Mononuclear cell (primary cell): ENCODE measurements around the gene C1GALT1. TPM values are rescaled to one million over a fixed set of nuclear protein-coding genes. Genes with fewer than 3 reads are reported as not detected.
"Not testable (repeated sequence)": the region's sequence is repeated elsewhere in the genome, so short reads cannot be mapped to it uniquely, and the experiment has no call there.

Experiments used
- H3K27me3 ChIP-seq: 2 replicates; pipeline ENCODE4 v1.6.0; 2011; ENCODE audit warnings: low read length, control low read depth; ENCODE audit not compliant: insufficient read depth
- H3K4me1 ChIP-seq: 2 replicates; pipeline ENCODE4 v1.5.1; 2011; ENCODE audit warnings: mild to moderate bottlenecking, low read length, control low read depth; ENCODE audit not compliant: insufficient read depth
- H3K4me3 ChIP-seq: 2 replicates; pipeline ENCODE4 v1.5.1; 2011; ENCODE audit warnings: mild to moderate bottlenecking, low read length, moderate library complexity
- H3K9me3 ChIP-seq: 2 replicates; pipeline ENCODE4 v1.5.1; 2011; ENCODE audit warnings: low read depth, mild to moderate bottlenecking, control low read depth, low read length
- total RNA-seq: library from RNA; depleted of rRNA; stranded (reverse); fragments of >200 nt; gene quantifications from one replicate; pipeline ENCODE4 v1.2.3, GENCODE V29; 2012

Gene C1GALT1
- total RNA-seq, 1 donor: 81.2 TPM

GRCh38 chr7:7228967-7229366 is 46.6 kb downstream of the C1GALT1 start:
- H3K4me1 ChIP-seq: no peaks in the 10 kb centered on the region

GRCh38 chr7:7231000-7231399 is 48.7 kb downstream of the C1GALT1 start:
- no peak overlapping the region for H3K4me3 ChIP-seq
- no peaks in the 10 kb centered on the region for H3K27me3 ChIP-seq
- no peaks in the 10 kb centered on the region for H3K4me1 ChIP-seq
- peaks cover 18% of the 10 kb centered on the region for H3K9me3 ChIP-seq

More at GRCh38 chr7:7228967-7229366, 46.6 kb downstream of the C1GALT1 start:
- Histone ChIP-seq H3K4me3 (no peak overlapping the region), H3K9me3 (peaks cover 18% of the 10 kb centered on the region), H3K27me3 (no peaks in the 10 kb centered on the region)

GRCh38 chr7:7231865-7232264 is 49.5 kb downstream of the C1GALT1 start:
- Histone ChIP-seq H3K27me3 (no peaks in the 10 kb centered on the region), H3K4me1 (no peaks in the 10 kb centered on the region), H3K9me3 (peaks cover 18% of the 10 kb centered on the region), H3K4me3 (no peak overlapping the region)

- Histone ChIP-seq H3K9me3 (peaks cover 16% of the 10 kb centered on the region), H3K4me1 (no peaks in the 10 kb centered on the region), H3K27me3 (no peaks in the 10 kb centered on the region), H3K4me3 (no peak overlapping the region)
These were observed 53.0 kb downstream of the C1GALT1 start for GRCh38 chr7:7235347-7235746.

GRCh38 chr7:7236041-7236440 is 53.7 kb downstream of the C1GALT1 start:
- Histone ChIP-seq H3K27me3 (no peaks in the 10 kb centered on the region), H3K9me3 (peaks cover 9% of the 10 kb centered on the region), H3K4me1 (no peaks in the 10 kb centered on the region), H3K4me3 (no peak overlapping the region)

GRCh38 chr7:7237201-7237977 is 55.0 kb downstream of the C1GALT1 start:
- Histone ChIP-seq H3K4me3 (no peak overlapping the region), H3K4me1 (no peaks in the 10 kb centered on the region), H3K27me3 (no peaks in the 10 kb centered on the region), H3K9me3 (no peaks in the 10 kb centered on the region)

- no peak overlapping the region for H3K4me3 ChIP-seq
- H3K4me1 ChIP-seq: no peaks in the 10 kb centered on the region
- H3K27me3 ChIP-seq: no peaks in the 10 kb centered on the region
- H3K9me3 ChIP-seq: no peaks in the 10 kb centered on the region
These were observed 55.6 kb downstream of the C1GALT1 start for GRCh38 chr7:7237978-7238267.

- Histone ChIP-seq H3K4me1 (no peaks in the 10 kb centered on the region), H3K9me3 (no peaks in the 10 kb centered on the region), H3K27me3 (no peaks in the 10 kb centered on the region), H3K4me3 (no peak overlapping the region)
These were observed 57.0 kb downstream of the C1GALT1 start for GRCh38 chr7:7239346-7239745.

- H3K4me1 ChIP-seq: no peaks in the 10 kb centered on the region
- H3K9me3 ChIP-seq: no peaks in the 10 kb centered on the region
- no peaks in the 10 kb centered on the region for H3K27me3 ChIP-seq
- H3K4me3 ChIP-seq: no peak overlapping the region
These were observed 60.6 kb downstream of the C1GALT1 start for GRCh38 chr7:7242899-7243298.

GRCh38 chr7:7245233-7245632 is 62.9 kb downstream of the C1GALT1 start:
- not testable (repeated sequence) for H3K4me3 ChIP-seq, H3K27me3 ChIP-seq, H3K4me1 ChIP-seq, H3K9me3 ChIP-seq

- Histone ChIP-seq H3K4me3 (no peak overlapping the region), H3K4me1 (peaks cover 6% of the 10 kb centered on the region), H3K9me3 (no peaks in the 10 kb centered on the region), H3K27me3 (no peaks in the 10 kb centered on the region)
These were observed 63.9 kb downstream of the C1GALT1 start for GRCh38 chr7:7246223-7246622.

- no peaks in the 10 kb centered on the region for H3K27me3 ChIP-seq
- no peak overlapping the region for H3K4me3 ChIP-seq
- peaks cover 15% of the 10 kb centered on the region for H3K4me1 ChIP-seq
- H3K9me3 ChIP-seq: no peaks in the 10 kb centered on the region
These were observed 65.3 kb downstream of the C1GALT1 start for GRCh38 chr7:7247658-7248057.

- Histone ChIP-seq H3K4me1 (peaks cover 16% of the 10 kb centered on the region), H3K9me3 (no peaks in the 10 kb centered on the region)
These were observed 67.5 kb downstream of the C1GALT1 start for GRCh38 chr7:7249814-7250213.

GRCh38 chr7:7251742-7252141 is 69.4 kb downstream of the C1GALT1 start:
- no peak overlapping the region for H3K4me3 ChIP-seq

More at GRCh38 chr7:7249814-7250213, 67.5 kb downstream of the C1GALT1 start:
- H3K27me3 ChIP-seq: no peaks in the 10 kb centered on the region
- no peak overlapping the region for H3K4me3 ChIP-seq

GRCh38 chr7:7254319-7254718 is 72.0 kb downstream of the C1GALT1 start:
- Histone ChIP-seq H3K9me3 (no peaks in the 10 kb centered on the region), H3K4me3 (no peak overlapping the region), H3K27me3 (no peaks in the 10 kb centered on the region), H3K4me1 (peaks cover 39% of the 10 kb centered on the region)

More at GRCh38 chr7:7251742-7252141, 69.4 kb downstream of the C1GALT1 start:
- Histone ChIP-seq H3K4me1 (peaks cover 17% of the 10 kb centered on the region), H3K9me3 (no peaks in the 10 kb centered on the region), H3K27me3 (no peaks in the 10 kb centered on the region)

- H3K27me3 ChIP-seq: no peaks in the 10 kb centered on the region
- no peaks in the 10 kb centered on the region for H3K9me3 ChIP-seq
- peaks cover 45% of the 10 kb centered on the region for H3K4me1 ChIP-seq
These were observed 72.6 kb downstream of the C1GALT1 start for GRCh38 chr7:7254908-7255307.

More at GRCh38 chr7:7254908-7255307, 72.6 kb downstream of the C1GALT1 start:
- no peak overlapping the region for H3K4me3 ChIP-seq
